ENCODE results near the gene AGBL3.

AGBL3 gene

DNA sequence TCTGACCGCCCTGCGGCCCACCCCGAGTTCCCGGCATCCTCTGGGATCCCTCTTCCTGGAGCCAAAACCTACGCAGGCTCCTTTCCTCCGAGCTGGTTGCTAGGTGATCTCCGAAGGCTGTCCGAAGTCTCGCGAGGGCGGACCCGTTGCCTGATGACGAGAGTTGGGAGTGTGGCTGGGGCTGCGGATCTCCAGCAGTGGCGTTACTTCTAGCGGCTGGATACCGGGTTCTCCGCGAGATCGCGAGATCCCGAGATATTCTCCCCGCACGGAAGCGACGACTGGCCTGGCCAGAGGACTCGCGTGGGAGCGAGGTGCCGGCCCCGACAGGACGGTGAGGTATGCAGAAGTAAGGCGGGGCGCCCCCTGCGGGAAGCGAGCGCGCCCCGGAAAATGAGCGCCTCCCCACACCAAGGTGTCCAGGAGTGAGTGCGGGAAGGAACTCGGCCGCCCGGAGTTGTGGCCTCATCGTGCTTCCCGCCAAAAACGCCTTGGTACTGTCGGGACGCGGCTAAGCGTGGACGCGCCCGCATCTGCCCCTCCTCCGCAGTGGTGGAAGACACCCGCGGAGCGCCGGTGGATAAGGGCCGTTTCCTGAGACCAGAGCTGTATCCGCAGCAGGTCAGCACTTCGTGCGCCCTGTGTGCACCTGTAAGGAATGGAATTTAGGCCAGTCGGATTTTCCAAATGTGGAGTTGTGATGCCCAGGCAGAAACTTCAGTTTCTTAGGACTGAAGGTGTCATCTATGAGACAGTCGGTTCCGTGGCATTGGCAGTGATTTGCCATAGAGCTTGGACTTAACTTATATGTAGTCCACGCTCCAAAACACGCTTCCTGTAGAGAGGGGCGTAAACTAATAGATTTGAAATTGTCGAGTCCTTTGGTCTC lies at the start of gene AGBL3:
TSS of gene AGBL3 (plus strand) at position 146 of the 889 bp plus-strand sequence. CDS start 1,426 bp downstream, outside the sequence.
- peak; percentile 84 for DNase-seq

DNA sequence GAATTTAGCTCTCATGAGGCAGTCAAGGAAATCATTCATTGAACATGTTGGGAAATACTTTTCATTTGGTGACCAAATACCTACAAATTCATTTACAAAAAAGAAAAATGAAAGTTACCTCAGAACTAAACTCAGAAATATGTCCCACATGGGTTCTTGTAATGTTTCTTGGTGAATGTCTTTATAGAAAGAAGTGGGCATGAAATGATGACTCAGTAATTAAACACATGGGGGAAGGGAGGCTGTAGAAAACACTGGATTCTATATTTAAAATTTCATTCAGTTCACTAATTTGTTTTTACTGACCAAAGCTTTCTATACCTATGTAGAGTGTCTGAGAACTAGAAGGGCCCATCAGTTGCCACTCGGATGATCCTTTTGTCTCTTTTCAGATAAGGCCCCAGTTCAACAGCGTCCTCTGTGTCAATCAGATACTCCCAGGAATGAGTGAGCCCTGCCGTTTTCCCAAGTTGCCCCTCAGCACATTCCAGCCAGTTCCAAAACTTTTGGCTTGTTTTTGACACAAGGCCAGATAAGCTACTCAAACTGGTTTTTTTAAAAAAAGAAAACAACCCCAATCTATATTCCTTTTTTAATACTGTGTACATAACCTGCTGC lies 49.3 kb upstream of the AGBL3 start:
- DNase-seq = no peak

DNA sequence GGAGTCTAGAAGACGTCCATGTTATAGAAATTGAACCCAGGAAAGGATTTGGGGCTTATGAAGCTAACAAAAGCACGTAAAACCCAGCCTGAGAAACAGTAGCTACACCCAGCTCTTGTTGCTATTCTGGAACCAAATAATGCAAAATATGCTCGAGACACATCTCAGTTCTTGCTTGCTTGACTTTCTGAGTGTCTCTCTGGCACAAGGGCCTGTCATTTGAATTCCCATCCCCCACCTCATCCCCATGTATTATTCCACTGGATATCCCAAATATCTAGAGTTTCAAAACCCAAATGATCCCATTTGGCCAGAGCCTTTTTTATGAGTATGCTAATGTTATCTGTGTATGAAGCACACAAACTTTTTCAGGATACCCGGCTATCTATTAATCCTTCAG lies 48.2 kb upstream of the AGBL3 start:
- DNase-seq = no peak

DNA sequence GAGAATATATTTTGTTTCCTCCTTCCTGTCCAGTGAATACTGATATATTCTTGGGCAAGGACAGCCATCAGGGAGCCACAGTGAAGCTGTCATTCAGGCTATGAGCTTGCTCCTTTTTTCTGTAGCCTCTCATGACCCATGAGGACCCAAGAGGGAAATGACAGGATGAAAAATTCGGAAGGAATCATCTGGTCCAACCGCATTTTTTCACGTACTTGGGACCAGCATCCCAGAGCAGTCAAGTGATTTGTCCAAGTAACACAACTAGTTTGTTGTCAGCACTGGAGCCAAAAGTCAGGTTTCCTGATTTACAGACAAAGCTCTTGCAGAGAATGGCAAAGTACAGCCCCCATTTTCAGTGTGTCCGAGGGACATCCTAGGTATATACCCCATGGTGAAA lies 47.2 kb upstream of the AGBL3 start:
- DNase-seq = no peak

DNA sequence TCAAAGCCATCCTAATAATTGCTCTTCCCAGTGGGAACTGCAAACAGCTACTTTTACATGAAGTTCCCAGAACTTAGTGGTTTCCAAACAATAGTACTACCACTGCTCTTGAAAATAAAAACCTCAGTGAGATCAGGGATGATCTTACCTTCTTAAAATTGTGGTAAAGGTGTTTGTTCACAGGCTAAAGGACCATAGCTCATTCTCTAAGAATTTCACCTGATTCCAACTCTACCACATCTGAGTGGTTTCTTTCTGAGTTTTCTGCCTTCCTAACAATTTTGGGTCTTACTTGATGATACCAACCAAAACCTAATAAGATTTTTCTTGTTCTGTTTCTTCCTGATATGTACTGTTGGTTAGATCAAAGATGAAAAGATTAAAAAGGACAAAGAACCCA lies 45.6 kb upstream of the AGBL3 start:
- DNase-seq = no peak

DNA sequence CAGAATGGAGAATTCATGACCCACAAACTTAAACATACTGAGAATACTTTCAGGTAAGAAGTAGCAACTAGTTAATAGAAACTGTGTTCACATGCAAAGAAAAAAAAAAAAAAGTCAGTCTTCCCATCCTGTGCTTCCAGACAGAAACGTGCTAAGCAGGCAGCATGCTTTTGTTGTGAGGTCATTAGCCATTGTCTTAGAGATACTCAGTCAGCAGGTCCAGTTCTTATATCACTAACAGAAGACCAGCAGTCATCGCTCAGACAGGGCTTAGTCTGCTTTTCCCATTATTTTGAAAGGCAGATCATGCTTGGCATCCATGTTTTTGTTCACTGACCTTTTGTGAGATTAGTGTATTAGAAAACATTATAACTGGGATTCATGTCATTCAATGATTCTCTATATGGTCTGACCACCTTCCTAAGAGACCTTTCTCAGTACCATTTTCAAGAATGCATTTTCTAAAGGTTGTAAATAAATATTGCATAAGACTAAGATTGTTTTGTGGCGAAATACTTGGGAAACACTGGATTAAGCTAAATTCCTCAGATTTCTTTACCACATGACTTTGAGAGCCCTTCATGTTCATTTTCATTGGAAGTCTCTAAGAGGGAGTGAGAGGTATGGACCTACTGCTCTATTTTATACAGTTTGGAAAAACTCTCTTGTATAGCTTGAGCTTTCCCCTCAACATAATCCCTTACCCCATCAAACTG lies 45.0 kb upstream of the AGBL3 start:
- no peak for DNase-seq

DNA sequence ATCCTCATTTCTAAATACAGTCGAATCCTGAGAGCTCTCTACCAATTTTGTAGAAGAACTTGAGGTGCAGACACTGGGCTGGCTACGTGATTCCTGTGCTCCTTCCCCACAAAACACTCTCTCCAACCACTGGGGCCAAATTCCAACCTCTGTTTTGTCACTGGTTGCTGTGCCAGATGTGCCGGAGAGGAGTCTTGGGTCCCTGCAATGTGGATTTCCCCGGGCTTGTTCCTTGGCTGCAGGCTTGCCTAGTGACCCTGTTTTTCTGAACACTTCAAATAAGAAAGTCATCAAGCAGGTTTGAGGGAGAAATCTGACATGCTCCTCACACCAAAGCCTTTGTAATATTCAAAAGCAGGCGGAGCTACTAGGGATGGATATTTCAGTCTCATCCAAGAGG lies 44.4 kb upstream of the AGBL3 start:
- DNase-seq = no peak

DNA sequence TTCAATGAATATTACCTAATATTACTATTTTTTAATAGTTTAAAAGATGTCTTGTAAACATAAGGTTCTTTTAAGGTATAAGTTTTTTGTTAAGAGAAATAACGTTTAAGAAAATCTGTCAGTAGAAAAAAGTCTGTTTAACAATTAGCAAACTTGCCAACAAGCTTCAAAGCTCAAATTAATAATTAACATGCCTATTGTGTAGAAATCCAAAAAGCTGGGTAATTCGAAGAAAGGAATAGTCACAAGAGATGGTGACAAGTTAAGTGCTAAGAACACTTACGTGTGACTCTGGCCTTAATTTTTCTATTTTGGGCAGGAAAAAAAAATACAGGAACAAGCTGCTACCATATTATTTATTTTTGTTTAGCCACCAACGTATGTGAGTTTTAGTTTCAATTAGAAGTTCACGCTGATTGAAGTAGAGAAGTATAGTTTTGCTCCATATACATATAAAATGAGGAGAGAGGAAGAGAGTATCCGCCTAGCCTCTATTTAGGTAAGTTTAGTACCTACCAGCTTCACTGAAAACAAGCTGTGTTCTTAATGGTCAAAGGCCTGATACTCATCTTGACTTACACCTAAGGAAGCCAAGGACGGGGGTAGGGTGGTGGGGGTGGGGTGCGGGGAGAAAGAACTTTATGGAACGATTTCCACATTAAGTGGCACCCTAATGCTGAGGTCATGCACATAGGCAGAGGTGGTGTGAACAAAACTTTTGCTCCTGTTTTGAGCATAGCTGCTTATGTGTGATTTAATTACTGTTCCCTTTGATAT lies 43.4 kb upstream of the AGBL3 start:
- DNase-seq = no peak

DNA sequence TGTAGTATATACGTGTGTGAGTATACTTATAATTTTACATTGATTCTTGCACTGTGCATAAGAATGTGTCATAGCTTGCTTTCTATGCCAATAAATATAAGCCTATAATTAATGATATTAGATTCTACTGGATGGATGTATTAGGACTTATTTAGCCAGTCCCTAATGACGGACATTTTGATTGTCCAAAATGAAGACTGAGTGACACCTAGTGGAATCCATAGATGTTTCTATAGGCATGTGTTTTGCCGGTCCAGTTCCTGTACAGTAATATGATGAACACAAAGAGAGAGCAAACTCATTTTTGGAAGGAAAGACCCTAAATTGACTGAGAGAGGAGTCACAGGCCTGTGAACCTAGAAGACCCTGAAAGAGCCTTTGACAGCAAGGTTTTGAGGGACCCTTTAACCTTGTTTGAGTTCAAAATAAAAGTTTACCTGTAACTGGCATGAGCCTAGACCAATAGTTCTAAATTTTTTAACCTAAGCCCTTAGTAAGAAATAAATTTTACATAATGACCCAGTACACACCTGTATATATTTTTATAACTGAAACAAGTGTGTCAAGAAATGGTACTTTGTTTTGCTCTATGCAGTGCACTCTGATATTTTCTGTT lies 42.4 kb upstream of the AGBL3 start:
- no peak for DNase-seq

DNA sequence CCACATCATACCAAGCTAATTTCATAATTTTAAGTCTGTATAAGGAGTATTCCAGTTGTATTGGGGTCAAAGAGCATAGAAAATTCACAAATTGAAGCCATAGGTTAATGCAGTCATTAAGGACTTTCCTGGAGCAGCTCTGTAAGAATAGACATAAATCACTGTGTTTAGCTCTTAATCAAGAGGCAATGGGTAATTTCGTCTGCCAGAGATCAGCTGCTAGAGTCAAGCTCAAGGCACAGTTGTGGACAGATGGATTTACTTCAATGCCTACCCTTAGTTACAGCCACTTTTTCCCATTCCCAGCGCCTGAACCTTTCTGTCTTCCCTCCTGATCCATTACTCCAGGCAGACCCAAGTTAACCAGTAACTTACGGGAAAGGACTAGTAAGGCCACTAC lies 40.6 kb upstream of the AGBL3 start:
- no peak for DNase-seq

DNA sequence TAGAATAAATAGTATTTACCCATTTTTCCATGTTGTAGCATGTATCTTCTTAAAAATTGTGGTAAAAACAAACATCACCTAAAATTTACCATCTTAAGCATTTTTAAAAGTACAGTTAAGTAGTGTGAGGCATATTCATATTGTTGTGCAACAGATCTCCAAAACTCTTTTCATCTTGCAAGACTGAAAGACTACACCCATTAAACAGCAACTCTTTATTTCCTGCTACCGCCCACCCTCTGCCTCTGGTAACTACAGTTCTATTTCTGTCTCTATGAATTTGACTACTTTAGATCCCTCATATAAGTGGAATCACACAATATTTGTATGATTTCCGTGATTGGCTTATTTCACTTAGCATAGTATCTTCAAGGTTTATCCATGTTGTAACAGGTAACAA lies 40.0 kb upstream of the AGBL3 start:
- no peak for DNase-seq

DNA sequence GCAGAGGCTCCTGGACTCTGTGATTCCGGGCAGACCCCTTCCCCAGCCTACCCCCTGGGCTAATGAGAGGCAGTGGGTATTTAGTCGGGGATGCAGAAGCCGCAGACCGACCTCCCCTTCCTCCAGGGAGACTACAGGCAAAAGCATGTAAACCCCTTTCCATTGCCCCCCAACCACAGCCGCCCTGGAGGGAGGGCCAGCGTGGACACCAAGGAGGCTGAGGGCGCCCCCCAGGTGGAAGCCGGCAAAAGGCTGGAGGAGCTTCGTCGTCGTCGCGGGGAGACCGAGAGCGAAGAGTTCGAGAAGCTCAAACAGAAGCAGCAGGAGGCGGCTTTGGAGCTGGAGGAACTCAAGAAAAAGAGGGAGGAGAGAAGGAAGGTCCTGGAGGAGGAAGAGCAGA lies 39.0 kb upstream of the AGBL3 start:
- DNase-seq = no peak

DNA sequence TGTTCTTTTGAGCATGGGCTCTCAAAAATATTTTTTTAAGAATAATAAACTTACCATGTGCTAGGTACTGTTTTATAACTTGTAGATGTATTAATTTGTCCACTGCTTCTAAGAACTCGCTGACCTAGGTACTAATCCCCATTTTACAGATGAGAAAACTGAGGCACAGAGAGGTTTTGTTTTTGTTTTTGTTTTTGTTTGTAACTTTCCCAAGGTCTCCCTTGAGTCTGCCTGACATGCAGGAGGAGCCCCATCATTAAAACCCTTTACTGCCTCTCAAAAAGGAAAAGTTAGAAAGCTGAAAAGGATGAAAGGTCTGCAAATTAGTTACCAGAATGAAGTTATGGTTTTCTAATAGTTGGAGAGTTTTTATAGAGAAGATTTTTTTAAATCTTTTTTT lies 38.5 kb upstream of the AGBL3 start:
- no peak for DNase-seq

DNA sequence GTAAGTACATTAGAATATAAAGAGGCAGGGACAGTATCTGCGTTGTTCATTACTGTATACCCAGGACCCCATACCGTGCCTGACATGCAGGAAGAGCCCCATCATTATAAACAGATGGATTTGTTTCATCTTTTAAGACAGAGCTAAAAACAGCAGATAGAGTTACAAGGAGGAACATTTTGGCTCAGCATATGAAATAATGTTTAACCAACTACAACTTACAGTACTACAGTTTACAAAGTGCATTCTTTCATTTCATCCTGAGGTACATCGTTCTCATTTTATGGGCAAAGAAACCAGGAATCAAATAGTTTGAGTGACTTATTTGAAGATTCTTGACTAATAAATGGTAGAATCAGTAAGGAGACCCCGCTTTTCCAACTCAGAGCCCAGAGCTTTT lies 38.1 kb upstream of the AGBL3 start:
- no peak for DNase-seq

DNA sequence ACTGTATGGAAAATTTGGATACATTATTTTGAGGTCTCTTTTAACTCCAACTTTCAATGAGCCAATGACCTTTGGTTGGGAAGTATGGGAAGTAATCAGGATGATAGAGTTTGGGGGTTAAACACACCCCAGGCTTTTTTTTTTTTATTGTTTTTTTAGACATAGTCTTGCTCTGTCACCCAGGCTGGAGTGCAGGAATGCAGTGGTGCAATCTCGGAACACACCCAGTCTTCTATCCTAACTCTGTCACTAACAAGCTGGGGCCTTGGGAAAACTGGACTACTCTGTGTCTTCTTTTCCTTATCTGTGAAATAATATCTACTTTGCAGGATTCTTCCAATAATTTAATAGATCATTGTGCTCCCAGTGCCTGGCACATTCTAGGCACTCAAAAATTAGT lies 37.6 kb upstream of the AGBL3 start:
- DNase-seq = no peak

DNA sequence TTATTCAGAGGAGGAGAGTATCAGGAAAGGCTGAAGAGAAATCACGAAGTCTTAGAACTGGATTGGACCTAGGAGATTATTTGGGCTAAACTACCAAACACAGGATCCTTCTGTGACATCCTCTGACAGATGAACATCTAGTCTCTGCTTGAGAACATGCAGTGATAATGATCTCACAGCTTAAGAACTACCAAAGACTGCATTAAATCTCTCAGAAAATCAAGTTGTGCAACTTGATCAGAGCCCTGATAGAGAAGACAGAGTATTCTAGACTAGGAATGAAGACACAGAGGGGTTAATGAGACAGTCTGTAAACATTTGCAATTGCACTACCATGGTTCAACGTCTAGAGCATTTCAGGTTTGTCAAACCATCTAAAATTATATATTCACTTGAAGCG lies 37.1 kb upstream of the AGBL3 start:
- no peak for DNase-seq

DNA sequence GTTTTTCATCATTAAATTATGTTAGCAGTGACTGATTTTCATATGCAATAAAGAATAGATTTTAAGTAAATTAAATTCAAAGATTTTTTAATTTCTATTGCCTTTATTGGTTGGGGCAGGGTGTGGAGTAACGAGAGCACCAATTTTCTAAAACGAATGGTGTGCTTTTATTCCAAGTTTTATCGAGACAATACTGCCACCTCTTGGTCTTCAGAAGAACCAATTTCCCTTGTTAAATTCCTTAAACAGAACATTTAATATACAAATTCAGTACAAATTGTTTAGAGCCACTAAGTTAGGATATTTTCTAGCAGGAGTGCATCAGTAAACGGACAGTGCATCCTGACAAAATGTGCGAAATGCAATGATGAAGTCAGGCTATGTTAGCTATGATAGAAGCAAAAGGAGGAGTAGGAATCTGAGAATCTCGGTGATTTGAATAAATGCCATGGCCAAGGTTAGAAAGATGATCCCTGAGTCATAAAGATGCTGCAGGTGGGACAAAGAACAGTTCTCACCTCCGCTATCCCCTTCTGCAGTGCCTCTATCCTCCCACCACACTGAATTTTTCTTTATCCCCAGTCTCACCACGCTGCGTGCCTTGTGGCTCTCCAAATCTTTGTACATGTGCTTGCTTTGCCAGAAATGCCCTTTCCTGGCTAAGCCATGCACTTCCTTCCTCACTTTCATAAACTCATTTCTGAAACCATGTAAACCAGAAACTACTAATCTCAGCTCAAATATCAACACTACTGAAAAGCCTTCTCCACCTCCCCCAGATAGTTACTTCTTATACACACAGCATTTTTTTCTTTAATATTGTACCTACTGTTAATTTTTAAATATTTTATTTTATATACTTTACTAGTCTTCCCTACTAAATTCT lies 31.9 kb upstream of the AGBL3 start:
- no peak for DNase-seq

DNA sequence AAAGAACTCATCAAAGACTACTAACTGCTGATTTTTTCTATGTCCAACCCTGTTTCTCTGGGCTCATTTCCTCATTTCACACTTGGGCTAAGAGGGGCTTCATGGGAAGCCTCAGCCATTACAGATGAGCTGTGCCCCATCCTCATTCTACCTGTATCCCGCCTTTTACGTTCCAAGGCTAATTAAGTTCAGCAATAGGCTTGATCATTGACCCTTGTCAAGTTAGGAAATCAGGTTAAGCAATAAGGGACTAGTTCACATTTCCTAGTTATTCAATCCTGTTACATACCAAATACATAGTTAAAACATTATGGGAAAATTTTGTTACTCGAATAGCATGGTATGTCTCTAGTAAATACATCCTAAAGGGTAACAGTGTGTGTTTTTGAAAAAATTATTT lies 29.3 kb upstream of the AGBL3 start:
- DNase-seq = no peak

DNA sequence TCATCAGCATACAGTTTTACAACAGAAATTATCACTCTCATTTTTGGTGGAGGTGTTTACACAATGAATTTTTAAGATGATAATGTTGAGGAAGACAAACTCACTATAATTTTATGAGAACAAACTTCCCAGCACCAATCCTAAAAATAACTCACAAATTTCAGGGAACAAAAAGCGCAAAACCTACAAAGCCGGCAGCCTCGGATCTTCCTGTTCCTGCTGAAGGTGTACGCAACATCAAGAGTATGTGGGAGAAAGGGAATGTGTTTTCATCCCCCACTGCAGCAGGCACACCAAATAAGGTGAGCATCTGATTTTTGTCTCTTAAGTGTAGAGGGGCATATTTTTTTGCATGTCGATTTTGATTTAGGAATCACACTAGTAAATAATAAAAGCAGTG lies 26.5 kb upstream of the AGBL3 start:
- no peak for DNase-seq

DNA sequence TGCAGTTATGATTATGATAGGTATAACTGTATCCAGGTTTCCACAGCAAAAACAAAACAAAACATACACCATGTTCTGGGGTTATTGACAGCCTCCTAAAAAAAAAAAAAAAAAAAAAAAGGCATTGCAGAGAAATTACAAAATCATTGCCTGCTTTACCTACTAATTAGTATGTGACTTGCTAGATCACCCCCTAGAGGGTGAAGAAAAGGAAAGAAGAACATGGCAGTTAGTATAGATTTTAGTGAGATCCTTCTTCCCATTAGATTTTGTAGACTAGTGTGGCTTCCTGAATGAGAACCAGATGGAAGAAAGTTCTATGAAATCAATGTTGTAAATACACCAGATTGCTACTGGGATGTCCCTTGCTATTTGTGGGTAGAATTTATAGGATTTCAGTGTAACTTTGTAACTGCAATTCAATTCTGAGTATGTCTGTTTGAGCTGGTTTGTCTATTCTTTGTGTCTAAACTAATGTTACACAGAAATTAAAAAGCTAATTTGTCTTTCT lies 24.0 kb upstream of the AGBL3 start:
- DNase-seq = no peak

DNA sequence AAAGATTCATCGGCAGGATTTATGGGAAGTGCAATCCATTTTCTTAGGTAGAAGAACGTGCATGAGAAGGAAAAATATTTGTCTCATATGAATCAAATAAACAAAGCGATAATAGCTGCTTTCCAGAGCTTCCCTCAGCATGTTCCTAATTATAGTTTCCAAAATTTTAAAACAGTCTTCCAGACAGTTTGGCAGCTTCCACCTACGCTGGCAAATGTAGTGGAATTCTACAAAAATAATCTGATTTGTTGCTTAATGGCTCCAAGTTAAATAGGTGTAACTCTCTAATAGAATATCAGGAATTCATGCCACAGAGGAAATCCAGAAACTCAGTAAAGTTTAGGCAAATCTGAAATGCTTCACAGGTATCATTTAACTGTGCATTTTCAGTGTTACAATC lies 23.3 kb upstream of the AGBL3 start:
- no peak for DNase-seq
